KOPT-K1 (cell line): Measurements from ENCODE around the gene NCKAP5.

Experiments used
- H3K27ac ChIP-seq: fragments of 200-600 bp; sonication (generic); 2 replicates; pipeline ENCODE4 v1.5.1; 2016; ENCODE audit warnings: antibody characterized with exemption, mild to moderate bottlenecking, low read depth, low read length; ENCODE audit not compliant: poor library complexity, severe bottlenecking
- H3K36me3 ChIP-seq: fragments of 200-600 bp; sonication (generic); 2 replicates; pipeline ENCODE4 v1.5.1; 2017; ENCODE audit warnings: antibody characterized with exemption, mild to moderate bottlenecking, low read length, moderate library complexity; ENCODE audit not compliant: insufficient read depth
- H3K9me3 ChIP-seq: fragments of 200-600 bp; sonication (generic); 2 replicates; pipeline ENCODE4 v1.5.1; 2017; ENCODE audit warnings: antibody characterized with exemption, low read length, mild to moderate bottlenecking; ENCODE audit not compliant: insufficient read depth, poor library complexity, severe bottlenecking

Gene NCKAP5

GRCh38 chr2:133589456-133589855 is 21.2 kb upstream of the NCKAP5 start:
- Histone ChIP-seq H3K36me3 (no peaks in the 10 kb centered on the region), H3K27ac (no peak overlapping the region), H3K9me3 (no peaks in the 10 kb centered on the region)

GRCh38 chr2:133588144-133588543 is 19.9 kb upstream of the NCKAP5 start:
- Histone ChIP-seq H3K9me3 (no peaks in the 10 kb centered on the region), H3K27ac (no peak overlapping the region), H3K36me3 (no peaks in the 10 kb centered on the region)

GRCh38 chr2:133586978-133587377 is 18.7 kb upstream of the NCKAP5 start:
- no peaks in the 10 kb centered on the region for H3K9me3 ChIP-seq
- H3K36me3 ChIP-seq: no peaks in the 10 kb centered on the region
- no peak overlapping the region for H3K27ac ChIP-seq

- Histone ChIP-seq H3K27ac (no peak overlapping the region), H3K36me3 (no peaks in the 10 kb centered on the region), H3K9me3 (no peaks in the 10 kb centered on the region)
These were observed 12.9 kb upstream of the NCKAP5 start for GRCh38 chr2:133581010-133581760.

GRCh38 chr2:133579274-133579673 is 11.0 kb upstream of the NCKAP5 start:
- Histone ChIP-seq H3K9me3 (no peaks in the 10 kb centered on the region), H3K27ac (no peak overlapping the region), H3K36me3 (no peaks in the 10 kb centered on the region)

- no peaks in the 10 kb centered on the region for H3K9me3 ChIP-seq
- H3K36me3 ChIP-seq: no peaks in the 10 kb centered on the region
- H3K27ac ChIP-seq: no peak overlapping the region
These were observed 8.5 kb upstream of the NCKAP5 start for GRCh38 chr2:133576714-133577113.

- Histone ChIP-seq H3K36me3 (no peaks in the 10 kb centered on the region), H3K27ac (no peak overlapping the region), H3K9me3 (no peaks in the 10 kb centered on the region)
These were observed 6.4 kb upstream of the NCKAP5 start for GRCh38 chr2:133574620-133575019.

GRCh38 chr2:133574186-133574585 is 5.9 kb upstream of the NCKAP5 start:
- H3K36me3 ChIP-seq: no peaks in the 10 kb centered on the region

GRCh38 chr2:133573491-133574162 is 5.4 kb upstream of the NCKAP5 start:
- Histone ChIP-seq H3K36me3 (no peaks in the 10 kb centered on the region), H3K9me3 (no peaks in the 10 kb centered on the region)

More at GRCh38 chr2:133574186-133574585, 5.9 kb upstream of the NCKAP5 start:
- Histone ChIP-seq H3K9me3 (no peaks in the 10 kb centered on the region), H3K27ac (no peak overlapping the region)

GRCh38 chr2:133571249-133571648 is 3.0 kb upstream of the NCKAP5 start:
- H3K9me3 ChIP-seq: no peaks in the 10 kb centered on the region
- H3K27ac ChIP-seq: no peak overlapping the region
- no peaks in the 10 kb centered on the region for H3K36me3 ChIP-seq

More at GRCh38 chr2:133573491-133574162, 5.4 kb upstream of the NCKAP5 start:
- no peak overlapping the region for H3K27ac ChIP-seq

- Histone ChIP-seq H3K36me3 (no peaks in the 10 kb centered on the region), H3K27ac (no peak overlapping the region), H3K9me3 (no peaks in the 10 kb centered on the region)
These were observed 2.3 kb upstream of the NCKAP5 start for GRCh38 chr2:133570542-133570941.

GRCh38 chr2:133569286-133569830 is 1.1 kb upstream of the NCKAP5 start:
- Histone ChIP-seq H3K36me3 (no peaks in the 10 kb centered on the region), H3K27ac (no peak overlapping the region), H3K9me3 (no peaks in the 10 kb centered on the region)

- Histone ChIP-seq H3K36me3 (no peaks in the 10 kb centered on the region), H3K27ac (no peak overlapping the region), H3K9me3 (no peaks in the 10 kb centered on the region)
These were observed 335 bp upstream of the NCKAP5 start for GRCh38 chr2:133568598-133568997.

- no peak overlapping the region for H3K27ac ChIP-seq
- no peaks in the 10 kb centered on the region for H3K9me3 ChIP-seq
- no peaks in the 10 kb centered on the region for H3K36me3 ChIP-seq
These were observed 5.7 kb downstream of the NCKAP5 start for GRCh38 chr2:133562558-133562957.

GRCh38 chr2:133561045-133561852 is 7.0 kb downstream of the NCKAP5 start:
- Histone ChIP-seq H3K27ac (no peak overlapping the region), H3K36me3 (no peaks in the 10 kb centered on the region), H3K9me3 (no peaks in the 10 kb centered on the region)
